ENCODE results near the gene NARF.

NARF gene

DNA sequence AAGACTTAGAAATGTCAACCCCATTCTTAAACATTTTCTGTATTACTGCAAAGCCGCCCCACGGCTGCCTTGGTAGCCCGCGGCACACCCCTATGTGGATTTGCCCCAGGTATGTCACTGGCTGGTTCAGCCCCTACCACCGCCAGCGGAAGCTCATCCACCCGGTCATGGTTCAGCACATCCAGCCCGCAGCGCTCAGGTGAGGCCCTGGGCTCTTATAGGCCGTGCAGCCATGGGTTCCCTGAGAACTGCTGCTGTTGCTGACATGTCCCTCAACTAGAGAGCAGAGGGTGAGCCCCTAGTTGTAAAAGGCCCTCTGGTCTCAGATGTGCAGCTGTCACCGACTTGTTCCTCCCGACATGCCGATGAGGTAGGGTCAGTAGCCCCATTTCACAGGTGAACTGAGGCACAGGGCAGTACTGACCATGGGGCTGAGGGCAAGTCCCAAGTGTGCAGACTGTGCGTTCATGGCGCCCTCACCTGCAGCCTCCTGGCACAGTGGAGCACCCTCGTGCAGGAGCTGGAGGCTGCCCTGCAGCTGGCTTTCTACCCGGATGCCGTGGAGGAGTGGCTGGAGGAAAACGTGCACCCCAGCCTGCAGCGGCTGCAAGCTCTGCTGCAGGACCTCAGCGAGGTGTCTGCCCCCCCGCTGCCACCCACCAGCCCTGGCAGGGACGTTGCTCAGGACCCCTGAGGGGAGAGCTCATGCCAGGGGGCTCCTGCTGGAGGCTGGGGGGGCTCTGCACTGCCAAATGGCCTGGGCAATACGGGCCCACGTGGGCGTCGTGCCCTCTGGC is 16.7 kb upstream of the NARF start:
- H3K4me3 ChIP-seq (ENCODE audit: low read depth in 1 of 2, low read length in 2 of 2), result no peak overlapping the region
- H3K4me1 ChIP-seq (ENCODE audit: control insufficient read depth in 1 of 2, insufficient read depth in 2 of 2, low read length in 2 of 2), result peaks cover 0 to 7% of the 10 kb centered on the region in 2 donors
- no peaks in the 10 kb centered on the region for H3K27me3 ChIP-seq (ENCODE audit: low read depth, low read length)
- no peaks in the 10 kb centered on the region for H3K9me3 ChIP-seq (ENCODE audit: control insufficient read depth in 1 of 2, low read length in 2 of 2)
- H3K36me3 ChIP-seq (ENCODE audit: control insufficient read depth in 1 of 2, insufficient read depth in 2 of 2, low read length in 2 of 2), result peaks cover 0 to 33% of the 10 kb centered on the region in 2 donors
- H3K27ac ChIP-seq (ENCODE audit: low read length), result no peak overlapping the region

DNA sequence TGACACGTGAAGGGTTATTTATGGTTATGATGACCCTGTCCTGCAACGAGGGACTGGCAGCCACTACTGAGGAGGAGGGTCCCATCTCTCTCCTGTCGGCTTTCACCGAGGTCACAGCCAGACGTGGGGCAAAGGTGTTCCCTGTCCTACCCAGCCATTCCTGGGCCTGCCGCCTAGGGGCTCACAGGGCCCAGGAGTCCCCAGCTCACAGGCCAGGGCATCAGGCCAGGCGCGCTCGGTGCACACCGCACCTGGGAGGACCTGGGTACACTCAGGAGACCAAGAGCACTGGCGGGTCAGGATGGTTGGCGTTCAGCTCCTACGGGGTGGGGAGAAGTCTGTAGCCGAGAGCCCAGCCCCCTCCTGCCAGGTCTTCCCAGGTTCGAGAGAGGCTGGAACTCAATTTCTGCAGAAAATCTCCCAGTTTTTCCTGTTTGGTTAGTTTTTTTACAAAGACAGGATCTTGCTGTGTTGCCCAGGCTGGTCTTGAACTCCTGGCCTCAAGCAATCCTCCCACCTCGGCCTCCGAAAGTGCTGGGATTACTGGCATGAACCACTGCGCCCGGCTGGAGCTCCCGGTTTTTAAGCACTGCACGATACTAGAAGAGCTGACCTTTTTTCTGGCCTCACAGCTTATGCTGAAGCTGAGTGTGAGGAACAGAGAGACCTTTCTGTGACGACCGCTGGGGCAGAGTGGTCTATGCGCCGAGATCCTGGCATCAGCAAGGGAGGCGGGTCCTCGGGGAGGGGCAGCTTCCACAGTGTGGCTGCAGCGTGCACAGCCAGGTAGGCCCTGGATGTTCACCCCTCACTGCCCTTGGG is 15.7 kb upstream of the NARF start:
- peaks cover 0 to 29% of the 10 kb centered on the region in 2 donors for H3K36me3 ChIP-seq (ENCODE audit: control insufficient read depth in 1 of 2, insufficient read depth in 2 of 2, low read length in 2 of 2)
- no peak overlapping the region for H3K27ac ChIP-seq (ENCODE audit: low read length)
- H3K4me1 ChIP-seq (ENCODE audit: control insufficient read depth in 1 of 2, insufficient read depth in 2 of 2, low read length in 2 of 2), result peaks cover 0 to 7% of the 10 kb centered on the region in 2 donors
- no peaks in the 10 kb centered on the region for H3K9me3 ChIP-seq (ENCODE audit: control insufficient read depth in 1 of 2, low read length in 2 of 2)
- no peaks in the 10 kb centered on the region for H3K27me3 ChIP-seq (ENCODE audit: low read depth, low read length)
- no peak overlapping the region for H3K4me3 ChIP-seq (ENCODE audit: low read depth in 1 of 2, low read length in 2 of 2)

- Histone ChIP-seq H3K4me3 (ENCODE audit: low read depth in 1 of 2, low read length in 2 of 2) (no peak overlapping the region), H3K36me3 (ENCODE audit: control insufficient read depth in 1 of 2, insufficient read depth in 2 of 2, low read length in 2 of 2) (peaks cover 0 to 29% of the 10 kb centered on the region in 2 donors), H3K27ac (ENCODE audit: low read length) (no peak overlapping the region), H3K9me3 (ENCODE audit: control insufficient read depth in 1 of 2, low read length in 2 of 2) (no peaks in the 10 kb centered on the region), H3K4me1 (ENCODE audit: control insufficient read depth in 1 of 2, insufficient read depth in 2 of 2, low read length in 2 of 2) (peaks cover 0 to 7% of the 10 kb centered on the region in 2 donors), H3K27me3 (ENCODE audit: low read depth, low read length) (no peaks in the 10 kb centered on the region)
These were observed 14.9 kb upstream of the NARF start for GRCh38 chr17:82443465-82444283.

- no peak overlapping the region for H3K27ac ChIP-seq (ENCODE audit: low read length)
- peaks cover 0 to 7% of the 10 kb centered on the region in 2 donors for H3K4me1 ChIP-seq (ENCODE audit: control insufficient read depth in 1 of 2, insufficient read depth in 2 of 2, low read length in 2 of 2)
- peaks cover 0 to 29% of the 10 kb centered on the region in 2 donors for H3K36me3 ChIP-seq (ENCODE audit: control insufficient read depth in 1 of 2, insufficient read depth in 2 of 2, low read length in 2 of 2)
- no peaks in the 10 kb centered on the region for H3K27me3 ChIP-seq (ENCODE audit: low read depth, low read length)
- H3K9me3 ChIP-seq (ENCODE audit: control insufficient read depth in 1 of 2, low read length in 2 of 2), result no peaks in the 10 kb centered on the region
- H3K4me3 ChIP-seq (ENCODE audit: low read depth in 1 of 2, low read length in 2 of 2), result no peak overlapping the region
These were observed 14.2 kb upstream of the NARF start for GRCh38 chr17:82444284-82444893.

DNA sequence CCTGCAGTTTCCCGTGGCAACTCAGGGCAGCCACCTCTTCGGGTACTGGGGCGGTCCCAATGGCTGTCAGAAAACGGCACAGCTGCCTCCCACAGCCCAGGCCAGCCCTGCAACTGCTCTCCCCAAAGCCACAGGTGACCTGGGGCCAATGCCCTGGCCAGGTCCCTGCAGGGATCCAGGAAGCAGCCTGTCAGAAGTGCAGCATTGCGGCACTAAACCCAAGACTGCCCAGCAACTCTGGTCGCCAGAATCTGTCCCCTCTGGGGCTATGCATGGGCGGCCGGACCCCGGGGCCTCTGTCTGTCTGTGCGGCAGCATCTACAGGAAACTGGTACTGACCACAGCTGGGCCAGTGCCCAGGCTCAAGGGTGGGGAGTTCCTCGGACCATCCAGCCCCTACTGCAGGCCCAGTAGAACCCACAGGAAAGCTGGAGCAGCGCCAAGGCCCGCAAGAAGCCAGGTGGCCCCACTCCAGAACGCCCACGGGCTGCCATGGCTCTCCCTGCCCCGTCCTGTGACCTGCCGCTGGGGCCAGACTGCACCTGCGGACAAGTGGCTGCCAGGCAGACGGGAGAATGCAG is 13.5 kb upstream of the NARF start:
- Histone ChIP-seq H3K4me3 (ENCODE audit: low read depth in 1 of 2, low read length in 2 of 2) (no peak overlapping the region), H3K27me3 (ENCODE audit: low read depth, low read length) (no peaks in the 10 kb centered on the region), H3K36me3 (ENCODE audit: control insufficient read depth in 1 of 2, insufficient read depth in 2 of 2, low read length in 2 of 2) (peaks cover 0 to 25% of the 10 kb centered on the region in 2 donors), H3K27ac (ENCODE audit: low read length) (no peak overlapping the region), H3K9me3 (ENCODE audit: control insufficient read depth in 1 of 2, low read length in 2 of 2) (no peaks in the 10 kb centered on the region), H3K4me1 (ENCODE audit: control insufficient read depth in 1 of 2, insufficient read depth in 2 of 2, low read length in 2 of 2) (peaks cover 0 to 7% of the 10 kb centered on the region in 2 donors)

GRCh38 chr17:82445542-82445941 is 13.0 kb upstream of the NARF start:
- H3K4me3 ChIP-seq (ENCODE audit: low read depth in 1 of 2, low read length in 2 of 2), result no peak overlapping the region
- H3K36me3 ChIP-seq (ENCODE audit: control insufficient read depth in 1 of 2, insufficient read depth in 2 of 2, low read length in 2 of 2), result peaks cover 0 to 25% of the 10 kb centered on the region in 2 donors
- no peaks in the 10 kb centered on the region for H3K9me3 ChIP-seq (ENCODE audit: control insufficient read depth in 1 of 2, low read length in 2 of 2)
- no peak overlapping the region for H3K27ac ChIP-seq (ENCODE audit: low read length)
- H3K27me3 ChIP-seq (ENCODE audit: low read depth, low read length), result no peaks in the 10 kb centered on the region
- H3K4me1 ChIP-seq (ENCODE audit: control insufficient read depth in 1 of 2, insufficient read depth in 2 of 2, low read length in 2 of 2), result peaks cover 0 to 7% of the 10 kb centered on the region in 2 donors

GRCh38 chr17:82446124-82446523 is 12.4 kb upstream of the NARF start:
- no peak overlapping the region for H3K4me3 ChIP-seq (ENCODE audit: low read depth in 1 of 2, low read length in 2 of 2)
- no peaks in the 10 kb centered on the region for H3K9me3 ChIP-seq (ENCODE audit: control insufficient read depth in 1 of 2, low read length in 2 of 2)
- peaks cover 0 to 7% of the 10 kb centered on the region in 2 donors for H3K4me1 ChIP-seq (ENCODE audit: control insufficient read depth in 1 of 2, insufficient read depth in 2 of 2, low read length in 2 of 2)
- H3K27ac ChIP-seq (ENCODE audit: low read length), result no peak overlapping the region
- H3K36me3 ChIP-seq (ENCODE audit: control insufficient read depth in 1 of 2, insufficient read depth in 2 of 2, low read length in 2 of 2), result peaks cover 0 to 25% of the 10 kb centered on the region in 2 donors
- H3K27me3 ChIP-seq (ENCODE audit: low read depth, low read length), result no peaks in the 10 kb centered on the region

DNA sequence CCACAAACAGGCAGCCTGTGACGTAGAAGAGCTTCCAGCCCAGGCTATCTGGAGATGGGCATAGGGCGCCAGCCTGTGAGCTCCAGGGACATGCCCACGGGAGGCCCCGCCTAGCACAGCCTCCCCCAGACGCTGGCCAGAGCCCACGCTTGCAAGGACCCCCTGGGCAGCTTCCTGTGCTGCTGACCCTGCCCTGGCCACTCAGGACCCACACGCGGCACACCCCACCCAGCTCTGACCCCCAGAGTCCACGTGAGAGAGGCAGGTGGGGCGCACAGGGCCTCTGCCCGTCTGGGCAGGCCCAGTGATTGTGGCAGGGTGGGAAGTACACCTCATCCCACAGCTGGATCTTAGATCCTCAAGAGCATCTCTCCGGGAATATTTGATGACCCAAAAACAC is 11.9 kb upstream of the NARF start:
- peaks cover 0 to 7% of the 10 kb centered on the region in 2 donors for H3K4me1 ChIP-seq (ENCODE audit: control insufficient read depth in 1 of 2, insufficient read depth in 2 of 2, low read length in 2 of 2)

DNA sequence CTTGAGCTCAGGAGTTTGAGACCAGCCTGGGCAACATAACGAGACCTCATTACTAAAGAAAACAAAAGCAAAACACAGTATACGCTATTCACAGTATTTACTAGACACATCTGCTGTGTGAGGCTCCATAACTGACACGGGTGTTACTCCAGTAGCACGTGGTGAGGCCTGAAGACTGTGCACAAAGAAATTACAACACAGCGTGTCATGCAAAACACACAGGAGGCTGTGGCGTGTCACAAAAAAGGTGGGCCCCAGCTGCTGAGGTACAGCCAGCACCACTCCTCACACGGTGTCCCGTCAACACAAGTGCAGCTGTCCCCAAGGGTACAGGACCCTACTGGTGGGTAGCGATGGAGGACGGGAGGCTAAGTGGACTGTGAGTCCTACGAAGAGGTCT is 10.7 kb upstream of the NARF start:
- Histone ChIP-seq H3K36me3 (ENCODE audit: control insufficient read depth in 1 of 2, insufficient read depth in 2 of 2, low read length in 2 of 2) (peaks cover 0 to 16% of the 10 kb centered on the region in 2 donors), H3K4me1 (ENCODE audit: control insufficient read depth in 1 of 2, insufficient read depth in 2 of 2, low read length in 2 of 2) (peaks cover 0 to 7% of the 10 kb centered on the region in 2 donors), H3K27me3 (ENCODE audit: low read depth, low read length) (no peaks in the 10 kb centered on the region), H3K9me3 (ENCODE audit: control insufficient read depth in 1 of 2, low read length in 2 of 2) (no peaks in the 10 kb centered on the region), H3K27ac (ENCODE audit: low read length) (no peak overlapping the region), H3K4me3 (ENCODE audit: low read depth in 1 of 2, low read length in 2 of 2) (no peak overlapping the region)

More for the DNA sequence above, 11.9 kb upstream of the NARF start:
- Histone ChIP-seq H3K4me3 (ENCODE audit: low read depth in 1 of 2, low read length in 2 of 2) (no peak overlapping the region), H3K27me3 (ENCODE audit: low read depth, low read length) (no peaks in the 10 kb centered on the region), H3K36me3 (ENCODE audit: control insufficient read depth in 1 of 2, insufficient read depth in 2 of 2, low read length in 2 of 2) (peaks cover 0 to 25% of the 10 kb centered on the region in 2 donors), H3K9me3 (ENCODE audit: control insufficient read depth in 1 of 2, low read length in 2 of 2) (no peaks in the 10 kb centered on the region), H3K27ac (ENCODE audit: low read length) (no peak overlapping the region)

- H3K27ac ChIP-seq (ENCODE audit: low read length), result peak overlapping the region; percentile 75
- H3K9me3 ChIP-seq (ENCODE audit: control insufficient read depth in 1 of 2, low read length in 2 of 2), result no peaks in the 10 kb centered on the region
- H3K4me1 ChIP-seq (ENCODE audit: control insufficient read depth in 1 of 2, insufficient read depth in 2 of 2, low read length in 2 of 2), result peaks cover 0 to 7% of the 10 kb centered on the region in 2 donors
- H3K27me3 ChIP-seq (ENCODE audit: low read depth, low read length), result no peaks in the 10 kb centered on the region
- H3K4me3 ChIP-seq (ENCODE audit: low read depth in 1 of 2, low read length in 2 of 2), result peak overlapping the region; percentile 74 to 87
- peaks cover 0 to 3% of the 10 kb centered on the region in 2 donors for H3K36me3 ChIP-seq (ENCODE audit: control insufficient read depth in 1 of 2, insufficient read depth in 2 of 2, low read length in 2 of 2)
These were observed 9.2 kb upstream of the NARF start for GRCh38 chr17:82449131-82449882.
